ENCODE measurements around the gene KREMEN1. TPM values are rescaled to one million over a fixed set of nuclear protein-coding genes. Genes with fewer than 3 reads are reported as not detected.

KREMEN1 gene
- total and polyA plus RNA-seq, 2 experiments from 2014 or later = 7.5 to 10.5 TPM

- Histone ChIP-seq H4K20me1 (ENCODE audit: insufficient read depth, poor library complexity, severe bottlenecking) (no peaks in the 10 kb centered on the region), H3K27me3 (no peaks in the 10 kb centered on the region), H3K36me3 (replicated peaks; ENCODE audit: insufficient read depth, low read depth) (no peaks in the 10 kb centered on the region), H3K9me2 (replicated peaks; ENCODE audit: insufficient read depth) (no peaks in the 10 kb centered on the region), H3K4me2 (peak overlapping the region; percentile 98), H3K27ac (peak overlapping the region; percentile 9), H3K9me3 (ENCODE audit: low read depth) (no peaks in the 10 kb centered on the region), H3K79me2 (peaks cover 11% of the 10 kb centered on the region), H3K4me1 (ENCODE audit: insufficient read depth) (peaks cover 13% of the 10 kb centered on the region), H3K4me3 (peak overlapping the region; percentile 82), H2AFZ (peak overlapping the region; percentile 38)
- peak; percentile 86 for DNase-seq (ENCODE audit: low spot score)
- TF ChIP-seq CTCF (IDR thresholded peaks at IDR 0.05; ENCODE audit: poor library complexity) (no peak), EZH2phosphoT487 (IDR thresholded peaks at IDR 0.05; ENCODE audit: low read depth, severe bottlenecking, unreplicated experiment) (no peak), EZH2 (IDR thresholded peaks at IDR 0.05; ENCODE audit: borderline replicate concordance) (peak; percentile 25)
- 2% methylated on average over 28 of the region's 53 CpGs for WGBS (ENCODE audit: low lambda C conversion rate, missing lambda C conversion rate)
These were observed 912 bp downstream of the KREMEN1 start for GRCh38 chr22:29073618-29074275.

GRCh38 chr22:29074276-29074772, 1.5 kb downstream of the KREMEN1 start:
- Histone ChIP-seq H3K4me1 (ENCODE audit: insufficient read depth) (peaks cover 13% of the 10 kb centered on the region), H4K20me1 (ENCODE audit: insufficient read depth, poor library complexity, severe bottlenecking) (no peaks in the 10 kb centered on the region), H3K27ac (no peak overlapping the region), H3K27me3 (no peaks in the 10 kb centered on the region), H3K9me2 (replicated peaks; ENCODE audit: insufficient read depth) (no peaks in the 10 kb centered on the region), H3K79me2 (peaks cover 11% of the 10 kb centered on the region), H3K36me3 (replicated peaks; ENCODE audit: insufficient read depth, low read depth) (no peaks in the 10 kb centered on the region), H3K4me2 (peak overlapping the region; percentile 98), H3K4me3 (peak overlapping the region; percentile 82), H3K9me3 (ENCODE audit: low read depth) (no peaks in the 10 kb centered on the region), H2AFZ (peak overlapping the region; percentile 38)
- no peak for TF ChIP-seq CTCF (IDR thresholded peaks at IDR 0.05; ENCODE audit: poor library complexity)
- TF ChIP-seq EZH2 (IDR thresholded peaks at IDR 0.05; ENCODE audit: borderline replicate concordance) = no peak
- TF ChIP-seq EZH2phosphoT487 (IDR thresholded peaks at IDR 0.05; ENCODE audit: low read depth, severe bottlenecking, unreplicated experiment) = no peak
- 70% methylated on average over 10 of the region's 10 CpGs for WGBS (ENCODE audit: low lambda C conversion rate, missing lambda C conversion rate)
- no peak for DNase-seq (ENCODE audit: low spot score)

- no peak overlapping the region for H3K27ac ChIP-seq
- H3K4me2 ChIP-seq = no peak overlapping the region
- H2AFZ ChIP-seq = no peak overlapping the region
- no peaks in the 10 kb centered on the region for H3K36me3 ChIP-seq (replicated peaks; ENCODE audit: insufficient read depth, low read depth)
- H3K9me2 ChIP-seq (replicated peaks; ENCODE audit: insufficient read depth) = no peaks in the 10 kb centered on the region
- H3K9me3 ChIP-seq (ENCODE audit: low read depth) = no peaks in the 10 kb centered on the region
- peaks cover 12% of the 10 kb centered on the region for H3K79me2 ChIP-seq
- H4K20me1 ChIP-seq (ENCODE audit: insufficient read depth, poor library complexity, severe bottlenecking) = no peaks in the 10 kb centered on the region
- no peak for TF ChIP-seq EZH2phosphoT487 (IDR thresholded peaks at IDR 0.05; ENCODE audit: low read depth, severe bottlenecking, unreplicated experiment)
- no peak for TF ChIP-seq CTCF (IDR thresholded peaks at IDR 0.05; ENCODE audit: poor library complexity)
- TF ChIP-seq EZH2 (IDR thresholded peaks at IDR 0.05; ENCODE audit: borderline replicate concordance) = no peak
- no peak overlapping the region for H3K4me3 ChIP-seq
- no peaks in the 10 kb centered on the region for H3K27me3 ChIP-seq
- 91% methylated on average over 6 of the region's 6 CpGs for WGBS (ENCODE audit: low lambda C conversion rate, missing lambda C conversion rate)
- no peak for DNase-seq (ENCODE audit: low spot score)
- H3K4me1 ChIP-seq (ENCODE audit: insufficient read depth) = peaks cover 14% of the 10 kb centered on the region
These were observed 5.4 kb downstream of the KREMEN1 start for GRCh38 chr22:29078036-29078868.
